ENCODE data around the gene ELMO3. TPM values are rescaled to one million over a fixed set of nuclear protein-coding genes. Genes with fewer than 3 reads are reported as not detected.

Gene ELMO3
- total and polyA plus RNA-seq, 2 of the 13 experiments (the other 11 are each of a cell fraction or from before 2014, with no cell fraction given) = 2.6 to 4.0 TPM

DNA sequence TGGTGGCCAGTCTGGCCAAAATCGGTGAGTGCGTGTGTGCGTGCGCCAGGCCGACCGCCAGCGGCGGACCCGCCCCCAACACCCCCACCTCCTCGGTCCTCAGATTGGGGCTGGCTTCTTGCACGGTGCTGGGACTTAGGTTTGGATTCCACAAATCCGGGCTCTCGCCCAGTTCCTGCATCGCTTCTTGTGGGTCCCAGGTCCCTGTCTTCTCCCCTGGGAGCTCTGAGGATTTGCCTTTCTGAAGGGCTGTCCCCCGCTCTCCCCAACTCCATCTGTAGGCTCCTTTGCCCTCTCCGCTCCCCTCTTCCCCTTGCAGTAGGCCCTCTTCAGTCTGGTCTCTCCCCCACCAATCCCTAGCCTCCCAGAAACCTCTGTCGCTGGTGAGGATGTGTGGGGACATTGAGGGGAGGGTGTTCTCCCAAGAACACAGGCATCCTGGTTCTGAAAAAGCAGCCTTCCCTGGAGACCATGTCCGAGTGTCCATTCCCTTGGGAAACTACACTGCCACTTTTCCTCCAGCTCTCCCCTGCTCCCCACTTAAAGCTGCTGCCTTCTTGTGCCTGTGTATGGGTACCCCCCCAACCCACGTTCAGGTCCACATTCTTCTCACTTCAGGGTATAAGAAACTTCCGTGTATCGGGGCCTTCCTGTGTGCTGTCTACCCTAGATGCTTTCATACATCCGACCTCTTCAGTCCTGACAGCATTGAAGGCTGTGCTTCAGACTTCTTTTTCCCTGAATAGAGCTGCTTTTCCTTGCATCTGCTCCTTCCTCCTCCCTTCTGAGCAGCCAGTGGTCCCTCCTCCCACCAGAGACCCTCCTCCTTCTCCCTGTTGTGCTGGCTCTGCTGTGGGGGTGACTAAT lies 50.5 kb downstream of the ELMO3 start (continued):
- TF ChIP-seq ZNF512 (CRISPR knock-in tag; IDR thresholded peaks at IDR 0.05) (no peak), NCOR1 (IDR thresholded peaks at IDR 0.05; ENCODE audit: borderline replicate concordance, low read length) (no peak), ATF7 (IDR thresholded peaks at IDR 0.05) (no peak), ATF7 (CRISPR knock-in tag; IDR thresholded peaks at IDR 0.05) (no peak), MED1 (CRISPR knock-in tag; IDR thresholded peaks at IDR 0.05) (no peak), ZNF674 (CRISPR knock-in tag; IDR thresholded peaks at IDR 0.05; ENCODE audit: low read depth) (no peak), SRF (IDR thresholded peaks at IDR 0.05; ENCODE audit: low read depth, low read length) (no peak), NFATC3 (CRISPR knock-in tag; IDR thresholded peaks at IDR 0.05) (no peak), RFX1 (IDR thresholded peaks at IDR 0.05) (no peak), RORA (CRISPR knock-in tag; IDR thresholded peaks at IDR 0.05) (no peak), NBN (conservative IDR thresholded peaks at IDR 0.05) (no peak), ARNT2 (CRISPR knock-in tag; IDR thresholded peaks at IDR 0.05; ENCODE audit: low read depth) (no peak), PAWR (CRISPR knock-in tag; IDR thresholded peaks at IDR 0.05; ENCODE audit: borderline replicate concordance) (no peak), AFF4 (CRISPR knock-in tag; IDR thresholded peaks at IDR 0.05) (no peak), ZNF12 (CRISPR knock-in tag; IDR thresholded peaks at IDR 0.05) (no peak), CEBPZ (IDR thresholded peaks at IDR 0.05; ENCODE audit: low read length) (no peak), HNRNPH1 (optimal IDR thresholded peaks at IDR 0.05; ENCODE audit: low read depth, low read length) (no peak)
- TF ChIP-seq, protein P1, sequence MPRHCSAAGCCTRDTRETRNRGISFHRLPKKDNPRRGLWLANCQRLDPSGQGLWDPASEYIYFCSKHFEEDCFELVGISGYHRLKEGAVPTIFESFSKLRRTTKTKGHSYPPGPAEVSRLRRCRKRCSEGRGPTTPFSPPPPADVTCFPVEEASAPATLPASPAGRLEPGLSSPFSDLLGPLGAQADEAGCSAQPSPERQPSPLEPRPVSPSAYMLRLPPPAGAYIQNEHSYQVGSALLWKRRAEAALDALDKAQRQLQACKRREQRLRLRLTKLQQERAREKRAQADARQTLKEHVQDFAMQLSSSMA (CRISPR knock-in tag; IDR thresholded peaks at IDR 0.05) = no peak
- TF ChIP-seq, protein P2, sequence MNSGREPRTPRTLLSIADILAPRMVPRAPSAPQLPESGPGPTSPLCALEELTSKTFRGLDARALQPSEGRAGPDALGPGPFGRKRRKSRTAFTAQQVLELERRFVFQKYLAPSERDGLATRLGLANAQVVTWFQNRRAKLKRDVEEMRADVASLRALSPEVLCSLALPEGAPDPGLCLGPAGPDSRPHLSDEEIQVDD (CRISPR knock-in tag; IDR thresholded peaks at IDR 0.05; ENCODE audit: borderline replicate concordance) = no peak

All from HepG2 (cell line).